ENCODE measurements around the gene TRIM63. TPM values are rescaled to one million over a fixed set of nuclear protein-coding genes. Genes with fewer than 3 reads are reported as not detected.
"Not testable (repeated sequence)": the region's sequence is repeated elsewhere in the genome, so short reads cannot be mapped to it uniquely, and the experiment has no call there.

Gene TRIM63
- total RNA-seq, 2 donors from 2014 or later, result 0.68 TPM; not detected in 1

- WGBS, result 22% methylated on average over 11 of the region's 11 CpGs
- H3K27ac ChIP-seq, result no peak overlapping the region
Observed at GRCh38 chr1:26094076-26094669, 26.7 kb upstream of the TRIM63 start.

GRCh38 chr1:26093569-26093968 lies 26.1 kb upstream of the TRIM63 start:
- H3K27me3 ChIP-seq (replicated peaks; ENCODE audit: insufficient read depth); H3K9me3 ChIP-seq; H3K36me3 ChIP-seq; H3K4me1 ChIP-seq (replicated peaks); H3K4me3 ChIP-seq; H3K27ac ChIP-seq; intact Hi-C loops (cut with DNase I); DNase-seq (ENCODE audit: low spot score): not testable (repeated sequence)
- WGBS, result 12% methylated on average over 6 of the region's 6 CpGs

More at GRCh38 chr1:26094076-26094669, 26.7 kb upstream of the TRIM63 start:
- no peaks in the 10 kb centered on the region for H3K4me1 ChIP-seq (replicated peaks)
- no peaks in the 10 kb centered on the region for H3K9me3 ChIP-seq
- H3K27me3 ChIP-seq (replicated peaks; ENCODE audit: insufficient read depth), result no peaks in the 10 kb centered on the region
- H3K4me3 ChIP-seq, result no peak overlapping the region
- intact Hi-C loops (cut with DNase I), result no loop called here
- no peaks in the 10 kb centered on the region for H3K36me3 ChIP-seq
- DNase-seq (ENCODE audit: low spot score), result no peak
- TF ChIP-seq CTCF (IDR thresholded peaks at IDR 0.05) (no peak), POLR2AphosphoS5 (IDR thresholded peaks at IDR 0.05) (no peak), POLR2A (IDR thresholded peaks at IDR 0.05) (no peak)

- Histone ChIP-seq H3K27me3 (replicated peaks; ENCODE audit: insufficient read depth) (no peaks in the 10 kb centered on the region), H3K27ac (no peak overlapping the region), H3K9me3 (no peaks in the 10 kb centered on the region), H3K4me3 (no peak overlapping the region), H3K36me3 (no peaks in the 10 kb centered on the region), H3K4me1 (replicated peaks) (no peaks in the 10 kb centered on the region)
- intact Hi-C loops (cut with DNase I), result no loop called here
- no peak for DNase-seq (ENCODE audit: low spot score)
- WGBS, result 68% methylated on average over 7 of the region's 7 CpGs
- no peak for TF ChIP-seq POLR2A (IDR thresholded peaks at IDR 0.05)
- no peak for TF ChIP-seq POLR2AphosphoS5 (IDR thresholded peaks at IDR 0.05)
- no peak for TF ChIP-seq CTCF (IDR thresholded peaks at IDR 0.05)
Observed at GRCh38 chr1:26092422-26092821, 25.0 kb upstream of the TRIM63 start.

- H3K27me3 ChIP-seq (replicated peaks; ENCODE audit: insufficient read depth), result no peaks in the 10 kb centered on the region
- no peaks in the 10 kb centered on the region for H3K9me3 ChIP-seq
- DNase-seq (ENCODE audit: low spot score), result no peak
- H3K27ac ChIP-seq, result no peak overlapping the region
- H3K4me3 ChIP-seq, result no peak overlapping the region
- 93% methylated on average over 3 of the region's 3 CpGs for WGBS
- TF ChIP-seq POLR2A (IDR thresholded peaks at IDR 0.05) (no peak), CTCF (IDR thresholded peaks at IDR 0.05) (no peak), POLR2AphosphoS5 (IDR thresholded peaks at IDR 0.05) (no peak)
- intact Hi-C loops (cut with DNase I), result no loop called here
- no peaks in the 10 kb centered on the region for H3K36me3 ChIP-seq
- H3K4me1 ChIP-seq (replicated peaks), result no peaks in the 10 kb centered on the region
Observed at GRCh38 chr1:26090893-26091292, 23.5 kb upstream of the TRIM63 start.

GRCh38 chr1:26089125-26089524 lies 21.7 kb upstream of the TRIM63 start:
- Histone ChIP-seq H3K27ac (no peak overlapping the region), H3K9me3 (no peaks in the 10 kb centered on the region), H3K36me3 (no peaks in the 10 kb centered on the region), H3K4me1 (replicated peaks) (no peaks in the 10 kb centered on the region), H3K27me3 (replicated peaks; ENCODE audit: insufficient read depth) (peaks cover 2% of the 10 kb centered on the region), H3K4me3 (no peak overlapping the region)
- 93% methylated on average over 3 of the region's 3 CpGs for WGBS
- TF ChIP-seq POLR2A (IDR thresholded peaks at IDR 0.05), result no peak
- intact Hi-C loops (cut with DNase I), result no loop called here
- DNase-seq (ENCODE audit: low spot score), result no peak

- Histone ChIP-seq H3K4me1 (replicated peaks) (no peaks in the 10 kb centered on the region), H3K9me3 (no peaks in the 10 kb centered on the region), H3K4me3 (no peak overlapping the region), H3K27me3 (replicated peaks; ENCODE audit: insufficient read depth) (peaks cover 2% of the 10 kb centered on the region), H3K36me3 (no peaks in the 10 kb centered on the region), H3K27ac (no peak overlapping the region)
- no peak for TF ChIP-seq CTCF (IDR thresholded peaks at IDR 0.05)
- no peak for TF ChIP-seq POLR2AphosphoS5 (IDR thresholded peaks at IDR 0.05)
- no peak for TF ChIP-seq POLR2A (IDR thresholded peaks at IDR 0.05)
- 95% methylated on average over 2 of the region's 2 CpGs for WGBS
- no peak for DNase-seq (ENCODE audit: low spot score)
- intact Hi-C loops (cut with DNase I), result no loop called here
Observed at GRCh38 chr1:26084844-26085243, 17.4 kb upstream of the TRIM63 start.

Data from prostate gland (tissue), 2 donors.